AG04449 (cell line): ENCODE data around the gene F12.

ENCODE experiments used
- CTCF ChIA-PET: fragments of 350-600 bp; formaldehyde crosslinking; extraction: SDS; loops from one replicate; lab custom pipeline; 2021; ENCODE audit warnings: antibody characterized with exemption; lab: Yijun Ruan, JAX
- POLR2A ChIA-PET: fragments of 400-600, 350-600 bp; formaldehyde crosslinking; extraction: SDS; loops from one replicate; lab custom pipeline; 2020; ENCODE audit warnings: antibody characterized with exemption, inconsistent platforms; lab: Yijun Ruan, JAX
- DNase-seq: peaks from one replicate; pipeline ENCODE4 v3.0.0-alpha.2; 2010; ENCODE audit warnings: low read depth, low spot score
- H3K4me3 ChIP-seq: 2 replicates; pipeline ENCODE4 v1.5.1; 2011; ENCODE audit warnings: low read depth, mild to moderate bottlenecking, control low read depth, low read length
- TF ChIP-seq, protein P1 (sequence below): IDR thresholded peaks from one replicate; pipeline ENCODE4 v1.5.1; 2011; ENCODE audit warnings: mild to moderate bottlenecking, moderate library complexity, low read length, control low read depth, inconsistent platforms; ENCODE audit not compliant: insufficient read depth; ENCODE audit errors: missing control alignments

F12 gene

DNA sequence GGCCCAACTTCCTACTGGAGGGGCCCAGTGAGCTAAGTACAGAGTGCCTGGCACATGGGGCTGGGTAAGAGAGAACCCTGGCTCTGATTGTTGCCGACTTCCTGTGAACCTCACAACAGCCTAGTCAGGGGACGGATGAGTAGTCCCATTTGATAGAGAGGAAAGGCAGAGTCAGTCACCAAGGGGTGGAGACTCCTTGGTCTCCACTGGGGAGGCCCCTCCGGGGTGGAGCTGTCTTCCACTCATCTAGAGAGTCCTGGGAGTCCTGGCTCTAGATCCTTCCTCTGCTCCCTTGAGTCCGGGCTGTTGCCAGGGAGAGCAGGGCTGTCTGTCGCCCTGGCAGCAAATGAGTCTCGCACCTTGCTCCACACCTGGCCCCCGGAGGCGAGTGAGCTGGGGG lies 25.1 kb upstream of the F12 start:
- H3K4me3 ChIP-seq = no peak overlapping the region
- no peak for DNase-seq
- TF ChIP-seq, protein P1, sequence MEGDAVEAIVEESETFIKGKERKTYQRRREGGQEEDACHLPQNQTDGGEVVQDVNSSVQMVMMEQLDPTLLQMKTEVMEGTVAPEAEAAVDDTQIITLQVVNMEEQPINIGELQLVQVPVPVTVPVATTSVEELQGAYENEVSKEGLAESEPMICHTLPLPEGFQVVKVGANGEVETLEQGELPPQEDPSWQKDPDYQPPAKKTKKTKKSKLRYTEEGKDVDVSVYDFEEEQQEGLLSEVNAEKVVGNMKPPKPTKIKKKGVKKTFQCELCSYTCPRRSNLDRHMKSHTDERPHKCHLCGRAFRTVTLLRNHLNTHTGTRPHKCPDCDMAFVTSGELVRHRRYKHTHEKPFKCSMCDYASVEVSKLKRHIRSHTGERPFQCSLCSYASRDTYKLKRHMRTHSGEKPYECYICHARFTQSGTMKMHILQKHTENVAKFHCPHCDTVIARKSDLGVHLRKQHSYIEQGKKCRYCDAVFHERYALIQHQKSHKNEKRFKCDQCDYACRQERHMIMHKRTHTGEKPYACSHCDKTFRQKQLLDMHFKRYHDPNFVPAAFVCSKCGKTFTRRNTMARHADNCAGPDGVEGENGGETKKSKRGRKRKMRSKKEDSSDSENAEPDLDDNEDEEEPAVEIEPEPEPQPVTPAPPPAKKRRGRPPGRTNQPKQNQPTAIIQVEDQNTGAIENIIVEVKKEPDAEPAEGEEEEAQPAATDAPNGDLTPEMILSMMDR = no peak
- CTCF ChIA-PET = interaction anchor here (0.9 to 1.6 kb wide), 4 partner anchors 11 to 44 kb away, joined by 4 to 5 read pairs (median 4); no protein-coding TSS in a partner anchor
- POLR2A ChIA-PET = no interaction called here

DNA sequence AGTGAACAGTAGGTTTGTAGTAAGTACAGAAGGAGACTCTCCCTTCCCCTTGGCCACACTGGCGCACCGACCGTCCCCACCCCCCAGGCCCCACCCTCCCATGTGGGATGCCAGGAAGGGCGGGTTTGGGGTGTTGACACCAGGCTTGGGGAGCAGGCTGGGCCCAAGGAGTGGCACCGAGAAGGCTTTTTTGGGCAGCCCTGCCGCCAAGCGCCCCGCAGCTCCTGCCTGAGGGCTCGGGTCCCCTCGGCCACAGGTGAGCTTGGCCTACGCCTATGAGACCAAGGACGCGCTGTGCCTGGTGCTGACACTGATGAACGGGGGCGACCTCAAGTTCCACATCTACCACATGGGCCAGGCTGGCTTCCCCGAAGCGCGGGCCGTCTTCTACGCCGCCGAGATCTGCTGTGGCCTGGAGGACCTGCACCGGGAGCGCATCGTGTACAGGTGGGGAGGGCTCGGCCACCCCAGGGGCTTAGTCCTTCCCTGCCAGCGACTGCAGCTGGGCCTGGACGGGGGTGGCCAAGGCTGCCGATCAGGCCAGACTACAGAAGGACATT lies 24.4 kb upstream of the F12 start:
- ChIA-PET CTCF (interaction anchor here (0.9 to 1.8 kb wide), 4 partner anchors 12 to 30 kb away, joined by 4 to 5 read pairs (median 5); no protein-coding TSS in a partner anchor), POLR2A (no interaction called here)
- no peak for DNase-seq
- TF ChIP-seq, protein P1 = no peak
- H3K4me3 ChIP-seq = no peak overlapping the region

DNA sequence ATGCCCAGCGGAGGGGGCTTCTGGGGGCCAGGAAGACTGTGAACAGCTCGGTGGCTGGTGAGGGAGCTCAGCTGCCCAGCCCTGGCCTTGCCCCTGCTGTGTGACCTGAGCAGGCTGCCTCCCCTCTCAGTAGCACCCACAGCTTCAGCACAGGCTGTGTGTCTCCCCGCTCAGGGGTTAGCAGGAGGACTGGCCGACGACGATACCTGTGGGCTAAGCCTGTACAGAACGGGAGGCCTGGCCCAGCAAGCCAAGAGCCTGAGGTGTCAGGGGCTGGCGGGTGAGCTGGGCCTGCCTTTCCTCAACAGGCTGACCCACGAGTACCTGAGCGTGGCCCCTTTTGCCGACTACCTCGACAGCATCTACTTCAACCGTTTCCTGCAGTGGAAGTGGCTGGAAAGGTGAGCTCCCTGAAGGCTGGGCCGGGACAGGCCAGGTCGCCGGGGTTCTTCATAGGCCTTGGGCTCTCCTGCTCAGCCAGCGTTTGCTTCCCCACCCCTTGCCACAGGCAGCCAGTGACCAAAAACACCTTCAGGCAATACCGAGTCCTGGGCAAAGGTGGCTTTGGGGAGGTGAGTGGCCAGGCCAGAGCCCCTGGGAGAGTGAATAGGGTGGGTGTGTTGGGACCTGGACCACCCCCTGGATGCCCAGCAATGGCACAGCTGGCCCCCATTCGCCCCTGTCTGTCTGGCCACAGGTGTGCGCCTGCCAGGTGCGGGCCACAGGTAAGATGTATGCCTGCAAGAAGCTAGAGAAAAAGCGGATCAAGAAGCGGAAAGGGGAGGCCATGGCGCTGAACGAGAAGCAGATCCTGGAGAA lies 23.7 kb upstream of the F12 start:
- ChIA-PET POLR2A (no interaction called here), CTCF (interaction anchor here (1.6 to 1.8 kb wide), 2 partner anchors 15 to 22 kb away, joined by 5 read pairs; no protein-coding TSS in a partner anchor)
- no peak overlapping the region for H3K4me3 ChIP-seq
- TF ChIP-seq, protein P1 = no peak
- no peak for DNase-seq

DNA sequence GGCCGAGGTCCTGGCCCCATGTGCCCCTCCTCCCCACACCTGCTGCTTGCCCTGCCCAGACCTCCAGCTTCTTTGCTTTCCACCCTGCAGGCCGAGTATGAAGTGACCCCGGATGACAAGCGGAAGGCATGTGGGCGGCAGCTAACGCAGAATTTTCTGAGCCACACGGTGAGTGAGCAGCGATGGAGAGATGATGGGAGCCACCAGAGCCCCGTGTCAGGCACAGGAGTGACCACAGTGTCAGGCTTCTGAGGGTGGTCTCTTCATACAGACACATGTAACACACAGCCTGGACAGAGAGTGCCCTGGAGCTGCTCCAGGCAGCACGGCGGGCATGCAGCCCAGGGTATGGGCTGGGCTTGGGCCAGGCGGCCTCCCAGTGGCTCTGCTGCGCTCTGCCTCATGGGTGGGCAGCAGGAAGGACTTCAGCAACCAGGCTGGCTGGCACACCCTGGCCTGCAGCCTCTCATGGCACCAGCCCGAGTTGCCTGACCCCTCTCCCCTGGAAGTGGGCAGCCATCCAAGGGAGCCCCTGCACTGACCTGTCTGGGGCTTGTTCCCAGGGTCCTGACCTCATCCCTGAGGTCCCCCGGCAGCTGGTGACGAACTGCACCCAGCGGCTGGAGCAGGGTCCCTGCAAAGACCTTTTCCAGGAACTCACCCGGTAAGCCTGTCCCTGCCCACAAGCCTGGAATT lies 22.9 kb upstream of the F12 start:
- TF ChIP-seq, protein P1 = no peak
- no peak overlapping the region for H3K4me3 ChIP-seq
- no peak for DNase-seq
- POLR2A ChIA-PET = no interaction called here
- CTCF ChIA-PET = interaction anchor here (1.2 to 1.8 kb wide), 2 partner anchors 21 to 23 kb away, joined by 3 to 5 read pairs; no protein-coding TSS in a partner anchor

DNA sequence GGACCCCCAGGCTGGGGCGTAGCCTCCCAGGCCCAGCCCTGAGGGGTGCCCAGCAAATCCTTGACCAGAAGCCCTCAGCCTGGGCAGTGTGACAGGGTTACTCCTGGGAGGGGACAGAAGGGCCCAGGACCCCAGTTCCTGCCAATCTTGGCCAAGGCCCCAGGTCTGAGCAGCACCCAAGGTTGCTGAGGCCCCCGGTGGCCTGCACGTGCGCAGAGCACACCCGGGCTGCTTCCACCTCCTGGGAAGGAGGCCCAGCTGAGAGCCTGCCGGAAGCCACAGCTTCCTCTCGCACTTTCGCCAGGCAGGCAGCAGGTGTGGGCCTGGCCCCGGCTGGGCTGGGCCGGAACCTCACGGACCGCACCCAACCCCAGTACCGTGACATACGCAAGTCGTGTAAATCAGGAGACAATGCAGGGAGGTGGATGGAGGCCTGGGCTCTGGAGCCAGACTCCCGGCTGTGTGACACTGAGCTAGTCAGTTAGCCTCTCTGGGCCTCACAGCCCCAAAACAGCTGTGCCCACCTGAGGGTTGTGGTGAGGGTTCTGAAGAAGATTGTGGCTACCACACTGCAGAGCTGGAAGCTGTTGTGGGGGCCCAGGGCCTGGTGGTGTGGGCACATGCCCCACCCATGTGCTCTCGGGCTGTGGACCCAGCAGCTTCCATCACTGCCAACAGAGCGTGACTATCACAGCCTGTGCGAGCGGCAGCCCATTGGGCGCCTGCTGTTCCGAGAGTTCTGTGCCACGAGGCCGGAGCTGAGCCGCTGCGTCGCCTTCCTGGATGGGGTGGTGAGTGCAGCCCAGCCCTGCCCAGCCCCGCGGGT lies 22.2 kb upstream of the F12 start:
- POLR2A ChIA-PET = no interaction called here
- H3K4me3 ChIP-seq = no peak overlapping the region

More for the DNA sequence above, 22.2 kb upstream of the F12 start:
- no peak for DNase-seq
- TF ChIP-seq, protein P1 = no peak
- CTCF ChIA-PET = interaction anchor here (0.7 to 1.2 kb wide), 2 partner anchors 9 to 22 kb away, joined by 3 read pairs; no protein-coding TSS in a partner anchor
